Measurements from ENCODE around the gene NEK11.

NEK11 gene

GRCh38 chr3:131200636-131201199, 174.0 kb downstream of the NEK11 start:
- TF ChIP-seq CTCF (IDR thresholded peaks at IDR 0.05; ENCODE audit: control insufficient read depth, insufficient read depth, low read depth, low read length, missing control alignments): no peak
- DNase-seq (ENCODE audit: low read depth): no peak
- no peak overlapping the region for H3K4me3 ChIP-seq (ENCODE audit: control insufficient read depth, low read depth, low read length)

DNA sequence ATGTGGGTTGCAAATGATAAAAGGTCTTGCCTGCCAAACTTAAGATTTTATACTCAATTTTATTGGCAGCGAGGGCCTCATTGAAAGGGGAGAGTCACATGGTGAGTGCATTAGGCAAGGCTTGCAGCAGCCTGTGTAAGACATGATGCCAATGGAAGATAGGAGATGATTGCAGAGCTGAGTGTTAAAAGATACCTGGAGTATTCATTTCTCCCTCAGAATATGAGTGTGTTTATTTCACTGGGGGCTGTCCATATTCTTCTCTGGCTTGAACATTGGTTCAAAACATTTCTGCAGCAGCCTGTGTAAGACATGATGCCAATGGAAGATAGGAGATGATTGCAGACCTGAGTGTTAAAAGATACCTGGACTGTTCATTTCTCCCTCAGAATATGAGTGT, 189.7 kb downstream of the NEK11 start:
- TF ChIP-seq CTCF (IDR thresholded peaks at IDR 0.05; ENCODE audit: control insufficient read depth, insufficient read depth, low read depth, low read length, missing control alignments): no peak
- DNase-seq (ENCODE audit: low read depth): no peak
- H3K4me3 ChIP-seq (ENCODE audit: control insufficient read depth, low read depth, low read length): no peak overlapping the region

- no peak overlapping the region for H3K4me3 ChIP-seq (ENCODE audit: control insufficient read depth, low read depth, low read length)
- no peak for DNase-seq (ENCODE audit: low read depth)
Observed at GRCh38 chr3:131216801-131217200, 190.1 kb downstream of the NEK11 start.

GRCh38 chr3:131217296-131217741, 190.6 kb downstream of the NEK11 start:
- H3K4me3 ChIP-seq (ENCODE audit: control insufficient read depth, low read depth, low read length): no peak overlapping the region
- DNase-seq (ENCODE audit: low read depth): no peak
- no peak for TF ChIP-seq CTCF (IDR thresholded peaks at IDR 0.05; ENCODE audit: control insufficient read depth, insufficient read depth, low read depth, low read length, missing control alignments)

More at GRCh38 chr3:131216801-131217200, 190.1 kb downstream of the NEK11 start:
- TF ChIP-seq CTCF (IDR thresholded peaks at IDR 0.05; ENCODE audit: control insufficient read depth, insufficient read depth, low read depth, low read length, missing control alignments): no peak

DNA sequence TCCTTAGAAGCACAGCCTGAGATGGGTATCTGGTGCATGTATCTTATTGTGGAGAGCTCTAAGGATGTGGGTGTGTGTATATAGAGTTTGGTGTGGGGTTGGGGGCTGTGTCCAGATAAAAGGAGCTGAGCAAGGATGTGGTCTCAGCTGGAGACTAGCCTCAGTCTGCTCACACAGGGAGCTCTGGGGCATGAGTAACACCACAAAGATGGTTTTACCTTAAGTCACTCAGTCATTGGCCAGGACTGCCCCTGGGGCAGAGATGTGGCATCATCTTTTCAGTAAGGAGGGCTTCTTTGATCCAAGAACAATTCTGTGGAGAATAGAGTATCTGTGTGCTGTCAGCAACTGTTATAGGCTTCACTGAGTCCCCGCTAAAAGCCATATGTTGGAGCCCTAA, 191.5 kb downstream of the NEK11 start:
- no peak for DNase-seq (ENCODE audit: low read depth)
- TF ChIP-seq CTCF (IDR thresholded peaks at IDR 0.05; ENCODE audit: control insufficient read depth, insufficient read depth, low read depth, low read length, missing control alignments): no peak
- H3K4me3 ChIP-seq (ENCODE audit: control insufficient read depth, low read depth, low read length): no peak overlapping the region

DNA sequence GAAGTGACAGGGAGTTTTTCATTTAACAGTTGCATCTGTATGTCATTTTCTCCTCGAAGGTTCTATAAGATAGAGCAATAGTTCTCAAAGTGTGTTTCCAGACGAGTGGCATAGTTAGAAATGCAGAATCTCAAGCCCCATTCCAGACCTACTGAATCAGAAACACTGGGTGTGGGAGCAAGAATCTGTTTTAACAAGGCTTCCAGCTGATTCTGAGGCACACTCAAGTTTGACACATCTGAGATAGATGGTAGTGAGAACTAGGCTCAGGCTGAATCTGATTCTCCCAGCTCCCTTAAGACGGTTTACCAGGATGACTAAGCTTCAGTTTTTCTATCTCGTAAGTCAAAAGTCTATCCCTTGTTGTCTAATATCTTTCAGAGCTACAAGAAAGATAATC, 195.1 kb downstream of the NEK11 start:
- TF ChIP-seq CTCF (IDR thresholded peaks at IDR 0.05; ENCODE audit: control insufficient read depth, insufficient read depth, low read depth, low read length, missing control alignments): no peak
- H3K4me3 ChIP-seq (ENCODE audit: control insufficient read depth, low read depth, low read length): no peak overlapping the region
- peak; percentile 88 for DNase-seq (ENCODE audit: low read depth)

DNA sequence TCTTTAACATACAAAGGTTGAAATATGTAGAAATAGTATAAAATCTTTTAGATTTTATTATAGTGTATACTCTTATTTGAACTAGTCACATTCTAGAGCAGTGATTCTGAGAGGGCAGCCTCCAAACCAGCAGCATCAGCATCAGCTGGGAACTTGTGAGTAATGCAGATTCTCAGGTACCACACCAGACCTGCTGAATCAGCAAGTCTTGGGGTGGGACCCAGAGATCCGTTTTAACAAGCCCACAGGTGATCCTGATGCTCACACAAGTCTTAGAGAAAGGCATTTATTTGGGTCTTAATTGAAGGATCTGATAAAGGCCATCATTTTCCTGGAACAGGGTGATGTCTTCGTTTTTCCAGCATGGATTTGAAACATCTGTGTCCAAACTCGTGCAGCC, 195.9 kb downstream of the NEK11 start:
- DNase-seq (ENCODE audit: low read depth): no peak
- no peak overlapping the region for H3K4me3 ChIP-seq (ENCODE audit: control insufficient read depth, low read depth, low read length)
- TF ChIP-seq CTCF (IDR thresholded peaks at IDR 0.05; ENCODE audit: control insufficient read depth, insufficient read depth, low read depth, low read length, missing control alignments): no peak

Data from AG09309 (cell line).